GM23248 (cell line): ENCODE data around the gene CORO2B. TPM values are rescaled to one million over a fixed set of nuclear protein-coding genes. Genes with fewer than 3 reads are reported as not detected.

Experiments used
- DNase-seq: peaks from one replicate; pipeline ENCODE4 v3.0.0-alpha.2; 2015
- H2AFZ ChIP-seq: fragments of 200-600 bp; sonication (generic); 2 replicates; pipeline ENCODE4 v1.6.1; 2016; ENCODE audit warnings: antibody characterized with exemption
- H3F3A ChIP-seq: fragments of 200-600 bp; sonication (generic); 2 replicates; pipeline ENCODE4 v1.6.1; 2016; ENCODE audit warnings: mild to moderate bottlenecking, antibody characterized with exemption, mixed run types; ENCODE audit not compliant: insufficient read depth
- H3K27ac ChIP-seq: fragments of 200-600 bp; sonication (generic); 2 replicates; pipeline ENCODE4 v1.5.1; 2016; ENCODE audit warnings: mild to moderate bottlenecking
- H3K27me3 ChIP-seq: fragments of 200-600 bp; sonication (generic); replicated peaks from 2 replicates; pipeline ENCODE4 v1.6.1; 2016; ENCODE audit warnings: mild to moderate bottlenecking; ENCODE audit not compliant: insufficient read depth
- H3K36me3 ChIP-seq: fragments of 200-600 bp; sonication (generic); 2 replicates; pipeline ENCODE4 v1.6.1; 2016; ENCODE audit warnings: low read depth, mild to moderate bottlenecking
- H3K4me1 ChIP-seq: fragments of 200-600 bp; sonication (generic); 2 replicates; pipeline ENCODE4 v1.6.1; 2016; ENCODE audit warnings: mild to moderate bottlenecking; ENCODE audit not compliant: insufficient read depth
- H3K4me2 ChIP-seq: fragments of 200-600 bp; sonication (generic); one replicate; pipeline ENCODE4 v1.6.1; 2016; ENCODE audit warnings: mild to moderate bottlenecking; ENCODE audit not compliant: unreplicated experiment
- H3K4me3 ChIP-seq: fragments of 200-600 bp; sonication (generic); 2 replicates; pipeline ENCODE4 v1.5.1; 2016; ENCODE audit warnings: mild to moderate bottlenecking
- H3K79me2 ChIP-seq: fragments of 200-600 bp; sonication (generic); 2 replicates; pipeline ENCODE4 v1.6.1; 2016; ENCODE audit warnings: mild to moderate bottlenecking; ENCODE audit not compliant: insufficient read depth
- H3K9ac ChIP-seq: fragments of 200-600 bp; sonication (generic); 2 replicates; pipeline ENCODE4 v1.6.1; 2016; ENCODE audit warnings: mild to moderate bottlenecking
- H3K9me2 ChIP-seq: fragments of 200-600 bp; sonication (generic); 2 replicates; pipeline ENCODE4 v1.6.1; 2016; ENCODE audit warnings: mixed run types, mild to moderate bottlenecking, moderate library complexity; ENCODE audit not compliant: insufficient read depth
- H3K9me3 ChIP-seq: fragments of 200-600 bp; sonication (generic); one replicate; pipeline ENCODE4 v1.6.1; 2017; ENCODE audit warnings: low read depth
- H4K20me1 ChIP-seq: fragments of 200-600 bp; sonication (generic); 2 replicates; pipeline ENCODE4 v1.6.0; 2016; ENCODE audit not compliant: insufficient read depth
- EZH2 ChIP-seq: fragments of 200-600 bp; sonication (generic); IDR thresholded peaks from 2 replicates; pipeline ENCODE4 v1.6.1; 2018; ENCODE audit warnings: antibody characterized with exemption, mild to moderate bottlenecking; ENCODE audit not compliant: insufficient read depth, poor library complexity, severe bottlenecking
- EZH2phosphoT487 ChIP-seq: fragments of 200-600 bp; sonication (generic); IDR thresholded peaks from 2 replicates; pipeline ENCODE4 v1.6.1; 2018; ENCODE audit warnings: antibody characterized with exemption, moderate library complexity, mild to moderate bottlenecking, low read depth; ENCODE audit not compliant: insufficient read depth
- WGBS, 2 experiments: methylation state at CpG; one replicate each; pipeline ENCODE4 v1.1.6; 2015 to 2017; ENCODE audit warnings: low lambda C conversion rate in 2 of 2, low coverage in 1 of 2; ENCODE audit errors: missing lambda C conversion rate in 2 of 2; 5-methylcytosine and 5-hydroxymethylcytosine counted together
- in situ Hi-C: fragments of 300-500 bp; cut with MboI; formaldehyde crosslinking; loops from 2 replicates; pipeline ENCODE4 v1.15.0; 2020
- polyA plus RNA-seq: library from polyadenylated mRNA; unstranded; fragments of >200 nt; fragmentation: Nextera tagmentation; extraction: Ambion mirVana; gene quantifications from 2 replicates; pipeline ENCODE4 v1.2.1, GENCODE V29; 2016
- total RNA-seq: library from RNA; depleted of rRNA; stranded (reverse); fragments of >200 nt; shearing (Covaris generic); gene quantifications from 2 replicates; pipeline ENCODE4 v1.2.3, GENCODE V29; 2014

CORO2B gene
- total and polyA plus RNA-seq, 2 experiments from 2014 or later: 2.7 to 7.7 TPM

GRCh38 chr15:68655686-68656437, 77.1 kb downstream of the CORO2B start:
- DNase-seq: no peak
- H3K36me3 ChIP-seq: no peaks in the 10 kb centered on the region; the same call in 1 of the 2 replicates
- H3K79me2 ChIP-seq: no peaks in the 10 kb centered on the region
- no peak for TF ChIP-seq EZH2phosphoT487
- no peak for TF ChIP-seq EZH2
- H3K9me3 ChIP-seq: no peaks in the 10 kb centered on the region
- H3K27me3 ChIP-seq: no peaks in the 10 kb centered on the region
- in situ Hi-C loops: no loop called here
- H3K4me2 ChIP-seq: no peak overlapping the region
- no peak overlapping the region for H2AFZ ChIP-seq
- no peak overlapping the region for H3K4me3 ChIP-seq
- no peaks in the 10 kb centered on the region for H3K9me2 ChIP-seq
- H3K9ac ChIP-seq: no peak overlapping the region
- H3K4me1 ChIP-seq: peaks cover 8% of the 10 kb centered on the region; the same call in 1 of the 2 replicates
- H4K20me1 ChIP-seq: no peaks in the 10 kb centered on the region
- H3K27ac ChIP-seq: no peak overlapping the region
- H3F3A ChIP-seq: no peaks in the 10 kb centered on the region; the same call in 1 of the 2 replicates
- WGBS, 2 experiments: 85 to 94% methylated on average over 7 to 8 of the region's 8 CpGs

GRCh38 chr15:68656438-68656739, 77.6 kb downstream of the CORO2B start:
- 100% methylated on average over 1 of the region's 1 CpG for WGBS, 2 experiments
- Histone ChIP-seq H3K79me2 (no peaks in the 10 kb centered on the region), H3K27me3 (no peaks in the 10 kb centered on the region), H3K9me2 (no peaks in the 10 kb centered on the region), H3K4me3 (no peak overlapping the region), H3K9ac (no peak overlapping the region), H3K4me2 (no peak overlapping the region), H3K36me3 (no peaks in the 10 kb centered on the region; the same call in 1 of the 2 replicates), H3K4me1 (peaks cover 8% of the 10 kb centered on the region; the same call in 1 of the 2 replicates), H3K27ac (no peak overlapping the region), H4K20me1 (no peaks in the 10 kb centered on the region), H3F3A (no peaks in the 10 kb centered on the region; the same call in 1 of the 2 replicates), H2AFZ (no peak overlapping the region), H3K9me3 (no peaks in the 10 kb centered on the region)
- in situ Hi-C loops: no loop called here
- no peak for DNase-seq
- no peak for TF ChIP-seq EZH2

GRCh38 chr15:68658151-68658550, 79.4 kb downstream of the CORO2B start:
- no peak for DNase-seq
- no peak overlapping the region for H3K4me3 ChIP-seq
- H3K27ac ChIP-seq: no peak overlapping the region
- TF ChIP-seq EZH2 (no peak), EZH2phosphoT487 (no peak)
- no peak overlapping the region for H3K4me2 ChIP-seq
- in situ Hi-C loops: no loop called here
- no peak overlapping the region for H2AFZ ChIP-seq
- H3K79me2 ChIP-seq: no peaks in the 10 kb centered on the region
- no peaks in the 10 kb centered on the region; the same call in 1 of the 2 replicates for H3F3A ChIP-seq
- H3K9me2 ChIP-seq: no peaks in the 10 kb centered on the region
- no peaks in the 10 kb centered on the region for H3K4me1 ChIP-seq
- no peaks in the 10 kb centered on the region for H4K20me1 ChIP-seq
- WGBS, 2 experiments: 70 to 80% methylated on average over 7 to 8 of the region's 8 CpGs
- no peaks in the 10 kb centered on the region for H3K27me3 ChIP-seq
- no peaks in the 10 kb centered on the region for H3K9me3 ChIP-seq
- no peak overlapping the region for H3K9ac ChIP-seq
- no peaks in the 10 kb centered on the region for H3K36me3 ChIP-seq

- Histone ChIP-seq H3K9ac (no peak overlapping the region), H3K9me2 (no peaks in the 10 kb centered on the region), H3K27ac (no peak overlapping the region), H3K27me3 (no peaks in the 10 kb centered on the region), H2AFZ (no peak overlapping the region), H4K20me1 (no peaks in the 10 kb centered on the region), H3K4me2 (no peak overlapping the region), H3K9me3 (no peaks in the 10 kb centered on the region), H3K79me2 (no peaks in the 10 kb centered on the region), H3F3A (no peaks in the 10 kb centered on the region; the same call in 1 of the 2 replicates), H3K36me3 (no peaks in the 10 kb centered on the region), H3K4me3 (no peak overlapping the region), H3K4me1 (no peaks in the 10 kb centered on the region)
- TF ChIP-seq EZH2: no peak
- no peak for TF ChIP-seq EZH2phosphoT487
- no peak for DNase-seq
- in situ Hi-C loops: no loop called here
- 92% methylated on average over 8 of the region's 8 CpGs for WGBS, 2 experiments
Measured at GRCh38 chr15:68658641-68659358, 80.0 kb downstream of the CORO2B start.
